Measurements from ENCODE around the gene IL20.

GRCh38 chr1:206911064-206911663, 45.7 kb downstream of the IL20 start:
- TF ChIP-seq PAX5 (IDR thresholded peaks at IDR 0.05; ENCODE audit: insufficient read depth, low read length, severe bottlenecking), result no peak
- no peak for TF ChIP-seq POLR2A (IDR thresholded peaks at IDR 0.05; ENCODE audit: low read depth, low read length)
- no peak for TF ChIP-seq POLR2AphosphoS5 (IDR thresholded peaks at IDR 0.05; ENCODE audit: low read depth, low read length)
- no peak for TF ChIP-seq TAF1 (IDR thresholded peaks at IDR 0.05; ENCODE audit: low read depth, low read length)

Measured in GM12891 (cell line).